Keratinocyte (primary cell): Measurements from ENCODE around the gene ARHGAP15.

ENCODE experiments used
- CTCF ChIP-seq, 3 experiments: IDR thresholded peaks in 1 of 3; conservative IDR thresholded peaks in 1 of 3; optimal IDR thresholded peaks in 1 of 3; 2 replicates in 2 of 3; 3 replicates in 1 of 3; pipeline versions ENCODE3 to v1.5.1; 2011; ENCODE audit warnings: low read length in 3 of 3, mild to moderate bottlenecking in 3 of 3, moderate library complexity in 2 of 3, control low read depth in 1 of 3, inconsistent platforms in 1 of 3; ENCODE audit not compliant: insufficient read depth in 2 of 3; ENCODE audit errors: extremely low read depth in 1 of 3
- EZH2 ChIP-seq: IDR thresholded peaks from one replicate; pipeline ENCODE4 v1.6.1; 2012; ENCODE audit warnings: inconsistent platforms, mild to moderate bottlenecking, low read length, moderate library complexity

- TF ChIP-seq CTCF (optimal IDR thresholded peaks at IDR 0.05 in 1 of 3, IDR thresholded peaks at IDR 0.05 in 1 of 3, conservative IDR thresholded peaks at IDR 0.05 in 1 of 3; ENCODE audit: extremely low read depth in 1 of 3, insufficient read depth in 2 of 3, low read length in 3 of 3) (no peak), EZH2 (no peak)
Measured at GRCh38 chr2:143087033-143087432, 42.2 kb upstream of the ARHGAP15 start.
